GM15510 (cell line): ENCODE data around the gene DCTN1.

Experiments used
- POLR2A ChIP-seq: IDR thresholded peaks from 3 replicates; pipeline ENCODE4 v1.6.1; 2011; ENCODE audit warnings: borderline replicate concordance; ENCODE audit not compliant: insufficient read length; ENCODE audit errors: extremely low read depth

The DCTN1 gene

GRCh38 chr2:74379851-74380789 lies at the start of gene DCTN1:
TSS of gene DCTN1 (minus strand) at chr2:74380311. CDS start at chr2:74380037, 274 bp downstream.
- TF ChIP-seq POLR2A, result no peak

DNA sequence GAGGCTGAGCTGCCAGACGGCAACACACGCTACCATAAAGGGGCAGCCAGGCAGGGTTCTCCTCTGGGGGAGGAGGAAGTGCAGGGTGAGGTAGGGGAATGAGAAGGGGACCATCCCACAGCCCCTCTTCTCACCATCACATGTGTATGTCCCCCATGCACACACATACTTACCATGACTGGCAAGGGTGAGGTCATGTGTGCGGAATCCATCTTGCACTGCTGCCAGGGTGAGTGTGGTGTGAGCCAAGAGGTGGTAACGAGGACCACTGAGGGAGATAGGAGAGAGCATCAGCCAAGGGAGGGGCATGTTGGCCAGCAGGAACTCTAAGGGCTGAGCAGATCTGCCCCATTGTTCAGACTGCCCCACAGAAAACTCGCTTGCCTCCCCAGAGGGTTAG lies 48.6 kb upstream of the DCTN1 start:
- no peak for TF ChIP-seq POLR2A

GRCh38 chr2:74427551-74427950 lies 47.4 kb upstream of the DCTN1 start:
- TF ChIP-seq POLR2A, result no peak

DNA sequence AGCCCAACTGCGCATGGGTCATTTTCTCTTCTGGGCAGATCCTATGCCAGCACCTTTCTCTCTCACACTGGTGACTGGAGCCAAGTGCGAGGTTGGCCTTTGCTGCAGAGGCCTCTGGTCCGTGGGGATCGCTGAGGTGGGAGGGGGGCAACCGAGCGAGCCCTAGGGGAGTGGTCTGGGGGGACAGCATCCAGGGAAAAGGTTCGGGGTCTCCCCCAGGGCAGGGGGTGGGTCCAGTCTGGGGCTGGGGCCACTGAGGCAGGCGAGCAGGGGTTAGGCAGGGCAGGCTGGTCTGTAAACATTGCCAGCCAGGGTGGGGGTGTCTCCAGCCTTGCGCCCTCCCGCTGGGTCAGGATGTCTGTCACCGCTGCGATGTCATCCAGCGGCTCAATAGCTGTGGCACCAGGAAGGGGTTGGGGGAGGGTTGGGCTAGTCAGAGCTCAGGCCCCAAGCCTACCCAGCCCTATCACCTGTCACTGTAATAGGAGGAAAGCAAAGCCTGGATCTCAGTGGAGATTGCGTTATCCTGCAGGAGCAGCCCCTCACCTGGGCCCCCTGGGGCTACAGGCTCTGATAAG lies 46.2 kb upstream of the DCTN1 start:
- no peak for TF ChIP-seq POLR2A

DNA sequence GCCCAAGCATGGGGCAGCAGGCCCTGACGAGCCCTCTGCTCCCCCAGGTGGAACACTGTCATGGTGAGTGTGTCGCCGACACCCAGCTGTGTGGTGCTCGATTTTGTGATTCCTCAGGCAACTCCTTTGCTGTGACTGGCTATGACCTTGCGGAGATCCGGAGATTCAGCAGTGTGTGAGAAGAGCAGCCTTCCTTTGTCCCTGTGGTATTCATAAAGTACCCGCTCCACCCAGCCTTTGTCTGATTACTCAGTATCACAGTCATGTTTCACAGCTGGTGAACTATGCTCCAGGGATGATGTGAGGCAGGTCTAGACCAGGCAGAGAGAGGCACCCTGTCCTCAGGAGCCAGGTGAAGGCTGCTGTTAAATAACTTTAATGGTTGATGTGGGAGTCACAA lies 45.4 kb upstream of the DCTN1 start:
- no peak for TF ChIP-seq POLR2A

DNA sequence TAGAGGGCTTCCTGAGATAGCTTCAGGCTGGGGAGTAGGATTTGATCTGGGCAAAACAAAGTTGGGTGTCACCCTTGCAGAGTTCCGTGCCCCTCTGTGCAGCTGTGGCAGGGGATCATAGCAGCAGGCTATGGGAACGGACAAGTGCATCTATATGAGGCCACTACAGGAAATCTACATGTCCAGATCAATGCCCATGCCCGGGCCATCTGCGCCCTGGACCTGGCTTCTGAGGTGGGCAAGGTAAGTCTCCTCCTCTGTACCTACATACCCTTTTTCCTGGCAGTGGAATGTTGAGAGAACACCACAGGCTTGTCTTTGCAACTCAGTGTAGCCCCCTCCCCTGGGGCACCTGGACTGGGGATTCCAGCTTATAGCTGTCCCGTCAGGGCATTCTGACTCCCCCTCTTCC lies 44.9 kb upstream of the DCTN1 start:
- TF ChIP-seq POLR2A, result no peak

DNA sequence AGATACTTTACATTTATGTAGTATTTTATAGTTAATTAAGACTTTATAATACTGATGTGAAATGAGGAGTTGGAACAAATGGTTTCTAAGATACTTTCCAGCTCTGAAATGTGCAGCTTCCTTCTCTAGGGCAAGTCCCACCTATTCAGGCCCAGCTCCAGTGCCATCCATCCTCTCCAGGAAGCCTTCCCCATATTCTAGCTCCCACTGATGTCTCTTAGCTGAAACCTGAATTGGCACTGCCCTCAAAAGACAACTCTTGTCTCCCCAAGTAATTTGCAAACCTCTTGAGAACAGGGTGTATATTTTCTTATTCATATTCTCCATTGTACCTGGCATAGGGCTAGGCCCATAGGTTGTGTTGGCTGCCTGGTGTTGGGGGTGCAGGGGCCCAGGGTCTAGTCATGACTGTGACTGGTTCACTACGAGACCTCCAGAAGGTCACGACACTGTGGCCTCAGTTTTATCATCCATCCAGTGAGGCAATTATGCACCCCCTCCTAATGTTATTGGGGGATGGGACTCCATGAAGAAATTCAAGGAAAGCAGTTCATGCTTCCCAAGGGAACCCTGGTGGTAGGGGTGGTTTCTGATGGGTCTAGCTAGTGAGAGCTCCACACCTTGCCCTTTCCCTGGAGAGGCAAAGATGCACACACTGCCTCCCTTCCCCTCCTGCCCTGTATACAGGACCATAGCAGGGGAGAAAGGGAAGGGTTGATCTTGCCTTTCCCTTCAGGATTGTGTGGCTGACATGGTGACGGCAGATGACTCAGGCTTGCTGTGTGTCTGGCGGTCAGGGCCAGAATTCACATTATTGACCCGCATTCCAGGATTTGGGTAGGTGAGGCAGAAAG lies 44.3 kb upstream of the DCTN1 start:
- TF ChIP-seq POLR2A, result no peak

DNA sequence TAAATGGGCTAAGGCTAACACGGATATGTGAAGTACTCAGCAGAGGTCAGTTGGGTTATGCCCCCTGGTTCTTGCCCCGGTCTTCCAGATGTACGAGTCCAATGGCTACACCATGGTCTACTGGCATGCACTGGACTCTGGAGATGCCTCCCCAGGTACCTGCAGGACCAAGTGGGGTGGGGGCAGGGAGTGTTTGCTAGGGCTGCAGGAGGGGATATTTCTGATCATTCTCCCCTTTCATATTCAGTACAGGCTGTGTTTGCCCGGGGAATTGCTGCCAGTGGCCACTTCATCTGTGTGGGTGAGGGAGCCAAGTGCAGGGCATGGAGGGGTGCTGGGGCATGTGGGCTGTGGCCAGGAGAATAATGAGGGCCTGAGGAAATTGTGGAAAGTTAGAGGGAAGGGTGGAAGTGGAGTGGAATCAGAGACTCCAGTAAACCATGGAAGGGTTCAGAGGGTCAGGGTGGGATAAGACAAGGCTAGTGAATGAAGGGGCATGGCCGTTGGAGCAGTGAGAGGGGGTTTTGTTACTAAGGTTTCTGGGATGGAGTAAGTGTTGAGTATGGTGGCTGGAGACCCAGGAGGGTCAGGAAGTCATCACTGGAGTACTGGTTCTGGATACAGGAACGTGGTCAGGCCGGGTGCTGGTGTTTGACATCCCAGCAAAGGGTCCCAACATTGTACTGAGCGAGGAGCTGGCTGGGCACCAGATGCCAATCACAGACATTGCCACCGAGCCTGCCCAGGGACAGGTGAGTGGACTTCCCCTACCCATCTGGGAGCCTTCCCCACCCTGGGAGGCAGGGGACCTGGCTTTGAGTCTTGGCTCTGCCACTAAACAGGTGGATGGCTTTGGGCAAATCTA lies 43.4 kb upstream of the DCTN1 start:
- TF ChIP-seq POLR2A, result no peak

- peak; percentile 91 for TF ChIP-seq POLR2A
Measured at GRCh38 chr2:74421221-74421870, 41.2 kb upstream of the DCTN1 start, which contains the start of the genes C2orf81 and WDR54. TSS of gene C2orf81 (minus strand) at chr2:74421619. CDS start at chr2:74421560, 59 bp downstream. TSS of gene WDR54 (plus strand) at chr2:74421730. CDS start at chr2:74422154, 424 bp downstream.

- TF ChIP-seq POLR2A, result no peak
Measured at GRCh38 chr2:74420006-74420405, 39.9 kb upstream of the DCTN1 start.

GRCh38 chr2:74419345-74419744 lies 39.2 kb upstream of the DCTN1 start:
- no peak for TF ChIP-seq POLR2A

- TF ChIP-seq POLR2A, result no peak
Measured at GRCh38 chr2:74418312-74418711, 38.2 kb upstream of the DCTN1 start.

GRCh38 chr2:74417763-74418162 lies 37.7 kb upstream of the DCTN1 start:
- no peak for TF ChIP-seq POLR2A
